Gastroesophageal sphincter (tissue), 3 donors: ENCODE measurements around the gene NECTIN3.

Experiments used
- CTCF ChIP-seq, 4 experiments: fragments of 200-600 bp in 2 of 4; fragments of 450-650 bp in 2 of 4; sonication (generic) in 1 of 4; IDR thresholded peaks; one replicate each; pipeline ENCODE4 v1.5.1; 2017 to 2019; ENCODE audit warnings: antibody characterized with exemption in 4 of 4, mild to moderate bottlenecking in 2 of 4, moderate library complexity in 2 of 4
- EP300 ChIP-seq: sonication (generic); formaldehyde crosslinking; IDR thresholded peaks from one replicate; pipeline ENCODE4 v1.6.1; 2017; ENCODE audit warnings: antibody characterized with exemption, mild to moderate bottlenecking
- POLR2A ChIP-seq, 2 donors: fragments of 450-650 bp; IDR thresholded peaks; one replicate each; pipeline ENCODE4 v1.6.1; 2017; ENCODE audit warnings: antibody characterized with exemption in 2 of 2, mild to moderate bottlenecking in 2 of 2, moderate library complexity in 1 of 2
- POLR2AphosphoS5 ChIP-seq: sonication (generic); formaldehyde crosslinking; IDR thresholded peaks from one replicate; pipeline ENCODE4 v1.6.1; 2017; ENCODE audit warnings: antibody characterized with exemption

DNA sequence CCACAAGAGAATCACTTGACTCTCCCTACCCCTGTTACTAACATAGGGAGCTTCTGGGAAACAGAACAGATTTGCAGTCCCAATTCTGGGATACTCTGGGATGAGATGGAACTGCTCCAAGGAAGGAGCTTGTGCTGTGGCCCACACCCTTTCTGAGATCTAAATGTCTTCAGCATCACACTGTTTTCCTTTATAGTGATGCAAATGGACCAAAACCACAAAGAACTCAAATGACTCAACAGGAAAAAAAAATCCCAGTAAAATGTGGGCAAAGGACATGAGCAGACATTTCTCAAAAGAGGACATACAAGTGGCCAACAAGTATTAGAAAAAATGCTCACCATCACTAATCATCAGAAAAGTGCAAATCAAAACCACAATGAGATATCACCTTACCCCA, 155.6 kb downstream of the NECTIN3 start:
- TF ChIP-seq CTCF (IDR thresholded peaks at IDR 0.05), result no peak
- TF ChIP-seq POLR2A (IDR thresholded peaks at IDR 0.05), result no peak
- no peak for TF ChIP-seq EP300
- TF ChIP-seq POLR2AphosphoS5, result no peak
